CD4-positive, alpha-beta memory T cell (primary cell): Measurements from ENCODE around the gene ABCC10. TPM values are rescaled to one million over a fixed set of nuclear protein-coding genes. Genes with fewer than 3 reads are reported as not detected.
A peak's percentile ranks its signal among the peaks of the same experiment; 100 is the strongest.

Experiments
- CTCF ChIA-PET: fragments of 350-600 bp; sonication (Branson Sonifier 250); formaldehyde crosslinking; loops from one replicate; lab custom pipeline; 2021; ENCODE audit warnings: inconsistent platforms; ENCODE audit not compliant: partially characterized antibody; lab: Charles Lee
- POLR2A ChIA-PET: fragments of 350-600 bp; sonication (Branson Sonifier 250); formaldehyde crosslinking; loops from one replicate; lab custom pipeline; 2021; ENCODE audit not compliant: partially characterized antibody; lab: Charles Lee
- DNase-seq, 5 donors: peaks; one replicate each; pipeline versions ENCODE4 v3.0.0 to v3.0.0-alpha.2; 2020 to 2022; ENCODE audit warnings: mixed read lengths in 1 of 5
- H3K27ac ChIP-seq: one replicate; pipeline ENCODE4 v1.7.0; 2013; ENCODE audit warnings: low read depth, low read length
- H3K27me3 ChIP-seq: 2 replicates; pipeline ENCODE4 v1.7.0; 2013; ENCODE audit warnings: mild to moderate bottlenecking, low read length, moderate library complexity; ENCODE audit not compliant: insufficient read depth
- H3K36me3 ChIP-seq: 2 replicates; pipeline ENCODE4 v1.7.0; 2013; ENCODE audit warnings: mild to moderate bottlenecking, low read length, moderate library complexity; ENCODE audit not compliant: insufficient read depth
- H3K4me1 ChIP-seq: 2 replicates; pipeline ENCODE4 v1.7.0; 2013; ENCODE audit warnings: mild to moderate bottlenecking, low read length, moderate library complexity; ENCODE audit not compliant: insufficient read depth
- H3K4me3 ChIP-seq, 2 donors: one replicate each; pipeline ENCODE4 v1.7.0; 2013; ENCODE audit warnings: low read length in 2 of 2, mild to moderate bottlenecking in 1 of 2
- H3K9me3 ChIP-seq, 2 donors: one replicate each; pipeline ENCODE4 v1.7.0; 2013; ENCODE audit warnings: low read length in 2 of 2, control low read depth in 1 of 2; ENCODE audit not compliant: control insufficient read depth in 1 of 2
- H3K27ac Mint-ChIP-seq, 7 donors: one replicate each; pipeline ENCODE4 v1.8.0; 2020 to 2021; ENCODE audit warnings: mixed read lengths in 7 of 7, mild to moderate bottlenecking in 6 of 7, inconsistent platforms in 3 of 7, moderate library complexity in 3 of 7
- H3K27me3 Mint-ChIP-seq, 2 donors: one replicate each; pipeline ENCODE4 v1.8.0; 2020 to 2021; ENCODE audit warnings: mixed read lengths in 2 of 2
- H3K36me3 Mint-ChIP-seq, 2 donors: one replicate each; pipeline ENCODE4 v1.8.0; 2020 to 2021; ENCODE audit warnings: mixed read lengths in 2 of 2, inconsistent platforms in 1 of 2, mild to moderate bottlenecking in 1 of 2
- H3K4me1 Mint-ChIP-seq, 4 donors: one replicate each; pipeline ENCODE4 v1.8.0; 2020 to 2021; ENCODE audit warnings: mixed read lengths in 4 of 4, mild to moderate bottlenecking in 1 of 4
- H3K4me3 Mint-ChIP-seq, 8 donors: one replicate each; pipeline ENCODE4 v1.8.0; 2020 to 2021; ENCODE audit warnings: mixed read lengths in 8 of 8, mild to moderate bottlenecking in 7 of 8, moderate library complexity in 6 of 8, inconsistent platforms in 3 of 8
- H3K9me3 Mint-ChIP-seq, 8 donors: one replicate each; pipeline ENCODE4 v1.8.0; 2020 to 2021; ENCODE audit warnings: mixed read lengths in 8 of 8, mild to moderate bottlenecking in 5 of 8, inconsistent platforms in 3 of 8, moderate library complexity in 1 of 8
- intact Hi-C: fragments of 100-400 bp; cut with micrococcal nuclease; formaldehyde crosslinking; loops from one replicate; pipeline ENCODE4 v1.15.1; 2023
- polyA plus RNA-seq, 2 donors: library from polyadenylated mRNA; unstranded; fragments of 300-500 nt; fragmentation: Illumina TruSeq; gene quantifications; one replicate each; pipeline ENCODE4 v1.2.3, GENCODE V29; 2021
- total RNA-seq, 2 experiments: library from RNA; stranded (reverse); gene quantifications; one replicate each; pipeline ENCODE4 v1.2.3, GENCODE V29; 2021

Gene ABCC10
- total and polyA plus RNA-seq, 4 experiments from 2014 or later, result 11.4 to 80.0 (median 47.4) TPM

- peak overlapping the region; percentile 45 to 69 for H3K4me3 ChIP-seq
- intact Hi-C loops, result no loop called here
Observed at GRCh38 chr6:43478008-43478372, 50.6 kb downstream of the ABCC10 start.

DNA sequence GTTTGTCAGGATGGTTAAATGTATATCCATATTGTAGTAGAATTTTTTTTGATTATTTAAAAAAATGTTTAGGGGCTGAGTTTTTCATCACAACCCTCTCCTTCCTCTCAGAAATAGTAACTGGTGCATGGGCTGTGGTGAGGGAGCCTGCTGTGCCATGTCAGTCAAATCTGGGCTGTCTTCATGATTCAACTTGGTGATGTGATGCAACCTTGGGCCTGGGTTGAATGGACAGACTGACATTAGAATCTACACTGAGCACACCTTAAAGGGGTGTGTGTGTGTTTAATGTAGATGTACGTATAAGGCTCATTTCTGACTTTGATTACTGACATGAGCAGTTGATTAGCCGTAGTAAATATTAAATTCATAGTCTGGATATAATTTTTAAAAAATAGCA lies 53.7 kb downstream of the ABCC10 start:
- no peaks in the 10 kb centered on the region for H3K9me3 Mint-ChIP-seq
- ChIA-PET POLR2A (no interaction called here), CTCF (interaction anchor here (0.9 to 3.1 kb wide), 3 partner anchors 14 to 29 kb away, joined by 3 to 22 read pairs (median 4); no protein-coding TSS in a partner anchor)
- H3K36me3 Mint-ChIP-seq, result peaks cover 0 to 17% of the 10 kb centered on the region in 2 donors
- no peaks in the 10 kb centered on the region for H3K27me3 Mint-ChIP-seq
- H3K4me3 ChIP-seq, result no peak overlapping the region
- H3K4me3 Mint-ChIP-seq, result no peak overlapping the region
- no peaks in the 10 kb centered on the region for H3K36me3 ChIP-seq
- H3K27me3 ChIP-seq, result no peaks in the 10 kb centered on the region
- H3K4me1 ChIP-seq, result peaks cover 28% of the 10 kb centered on the region
- peak overlapping the region in 2 of 7 donors; percentile 32 to 60 for H3K27ac Mint-ChIP-seq
- no peak for DNase-seq
- intact Hi-C loops, result loop anchor here (1.0 kb wide), 1 partner anchor 9 kb away; no protein-coding TSS in a partner anchor
- H3K27ac ChIP-seq, result no peak overlapping the region
- no peaks in the 10 kb centered on the region for H3K9me3 ChIP-seq
- H3K4me1 Mint-ChIP-seq, result peaks cover 42 to 59% (median 51%) of the 10 kb centered on the region in 4 donors

More at GRCh38 chr6:43478008-43478372, 50.6 kb downstream of the ABCC10 start:
- Histone ChIP-seq H3K9me3 (no peaks in the 10 kb centered on the region), H3K36me3 (no peaks in the 10 kb centered on the region), H3K4me1 (peaks cover 28% of the 10 kb centered on the region), H3K27ac (peak overlapping the region; percentile 97), H3K27me3 (no peaks in the 10 kb centered on the region)
- H3K36me3 Mint-ChIP-seq, result peaks cover 0 to 13% of the 10 kb centered on the region in 2 donors
- peaks cover 40 to 49% (median 43%) of the 10 kb centered on the region in 4 donors for H3K4me1 Mint-ChIP-seq
- H3K27ac Mint-ChIP-seq, result peak overlapping the region; percentile 89 to 99 (median 97)
- peak in 4 of 5 donors; percentile 10 to 49 (median 16) for DNase-seq
- no peaks in the 10 kb centered on the region for H3K27me3 Mint-ChIP-seq
- ChIA-PET CTCF (interaction anchor here (0.8 to 1.8 kb wide), 6 partner anchors 9 to 169 kb away, joined by 3 to 11 read pairs (median 3); partner anchors contain the start of gene CRIP3), POLR2A (interaction anchor here (0.8 to 3.5 kb wide), 10 partner anchors 14 to 914 kb away, joined by 3 to 33 read pairs (median 6); partner anchors contain the start of genes ABCC10, DLK2, DNPH1 and UBR2)
- H3K4me3 Mint-ChIP-seq, result peak overlapping the region; percentile 85 to 97 (median 92)
- H3K9me3 Mint-ChIP-seq, result no peaks in the 10 kb centered on the region

- Mint-ChIP-seq H3K36me3 (peaks cover 0 to 19% of the 10 kb centered on the region in 2 donors), H3K4me1 (peaks cover 42 to 56% (median 48%) of the 10 kb centered on the region in 4 donors)
Observed at GRCh38 chr6:43481591-43482236, 54.4 kb downstream of the ABCC10 start.

GRCh38 chr6:43488667-43489276 lies 61.4 kb downstream of the ABCC10 start:
- H3K9me3 Mint-ChIP-seq, result peaks cover 0 to 2% (median 0%) of the 10 kb centered on the region in 8 donors
- H3K36me3 Mint-ChIP-seq, result peaks cover 4 to 20% of the 10 kb centered on the region in 2 donors
- DNase-seq, result no peak
- Histone ChIP-seq H3K4me3 (no peak overlapping the region), H3K4me1 (peaks cover 8% of the 10 kb centered on the region), H3K27ac (no peak overlapping the region), H3K27me3 (no peaks in the 10 kb centered on the region), H3K9me3 (no peaks in the 10 kb centered on the region), H3K36me3 (no peaks in the 10 kb centered on the region)
- peaks cover 10 to 33% (median 16%) of the 10 kb centered on the region in 4 donors for H3K4me1 Mint-ChIP-seq
- H3K27me3 Mint-ChIP-seq, result no peaks in the 10 kb centered on the region
- CTCF ChIA-PET, result interaction anchor here (1.0 to 9.1 kb wide), 3 partner anchors 9 to 36 kb away, joined by 3 to 108 read pairs (median 3); no protein-coding TSS in a partner anchor
- peak overlapping the region in 2 of 7 donors; percentile 17 to 68 for H3K27ac Mint-ChIP-seq
- intact Hi-C loops, result no loop called here
- H3K4me3 Mint-ChIP-seq, result no peak overlapping the region
- POLR2A ChIA-PET, result no interaction called here

More at GRCh38 chr6:43481591-43482236, 54.4 kb downstream of the ABCC10 start:
- H3K36me3 ChIP-seq, result no peaks in the 10 kb centered on the region
- H3K27ac ChIP-seq, result no peak overlapping the region
- no peak for DNase-seq
- H3K9me3 ChIP-seq, result no peaks in the 10 kb centered on the region
- intact Hi-C loops, result loop anchor here (1.0 kb wide), 1 partner anchor 9 kb away; no protein-coding TSS in a partner anchor
- no peak overlapping the region for H3K4me3 ChIP-seq
- no peak overlapping the region for H3K4me3 Mint-ChIP-seq
- H3K27me3 Mint-ChIP-seq, result no peaks in the 10 kb centered on the region
- H3K27ac Mint-ChIP-seq, result peak overlapping the region in 1 of 7 donors; percentile 26
- ChIA-PET CTCF (interaction anchor here (0.9 kb wide), 1 partner anchor 13 kb away, joined by 4 read pairs; no protein-coding TSS in a partner anchor), POLR2A (no interaction called here)
- no peaks in the 10 kb centered on the region for H3K9me3 Mint-ChIP-seq
- peaks cover 25% of the 10 kb centered on the region for H3K4me1 ChIP-seq
- H3K27me3 ChIP-seq, result no peaks in the 10 kb centered on the region

GRCh38 chr6:43489277-43490072 lies 62.1 kb downstream of the ABCC10 start:
- Mint-ChIP-seq H3K27ac (peak overlapping the region in 3 of 7 donors; percentile 22 to 68 (median 60)), H3K36me3 (peaks cover 4 to 22% of the 10 kb centered on the region in 2 donors), H3K4me1 (peaks cover 17 to 39% (median 21%) of the 10 kb centered on the region in 4 donors), H3K27me3 (no peaks in the 10 kb centered on the region), H3K9me3 (peaks cover 0 to 2% (median 0%) of the 10 kb centered on the region in 8 donors), H3K4me3 (no peak overlapping the region)
- ChIA-PET CTCF (interaction anchor here (1.0 to 9.1 kb wide), 3 partner anchors 9 to 37 kb away, joined by 3 to 108 read pairs (median 3); no protein-coding TSS in a partner anchor), POLR2A (no interaction called here)
- Histone ChIP-seq H3K27ac (no peak overlapping the region), H3K27me3 (no peaks in the 10 kb centered on the region), H3K4me1 (peaks cover 15% of the 10 kb centered on the region), H3K4me3 (no peak overlapping the region), H3K9me3 (no peaks in the 10 kb centered on the region), H3K36me3 (no peaks in the 10 kb centered on the region)
- DNase-seq, result no peak
- intact Hi-C loops, result loop anchor here (1.0 kb wide), 1 partner anchor 8 kb away; no protein-coding TSS in a partner anchor

- intact Hi-C loops, result loop anchor here (1.0 kb wide), 1 partner anchor 9 kb away; no protein-coding TSS in a partner anchor
- ChIA-PET CTCF (interaction anchor here (0.6 to 9.1 kb wide), 2 partner anchors 14 to 83 kb away, joined by 3 to 108 read pairs; no protein-coding TSS in a partner anchor), POLR2A (no interaction called here)
- Mint-ChIP-seq H3K27ac (peak overlapping the region in 1 of 7 donors; percentile 48), H3K4me3 (no peak overlapping the region), H3K36me3 (peaks cover 4 to 21% of the 10 kb centered on the region in 2 donors), H3K27me3 (no peaks in the 10 kb centered on the region), H3K9me3 (peaks cover 0 to 2% (median 0%) of the 10 kb centered on the region in 8 donors), H3K4me1 (peaks cover 25 to 40% (median 27%) of the 10 kb centered on the region in 4 donors)
- Histone ChIP-seq H3K27ac (no peak overlapping the region), H3K27me3 (no peaks in the 10 kb centered on the region), H3K9me3 (no peaks in the 10 kb centered on the region), H3K4me3 (no peak overlapping the region), H3K4me1 (peaks cover 25% of the 10 kb centered on the region), H3K36me3 (no peaks in the 10 kb centered on the region)
- no peak for DNase-seq
Observed at GRCh38 chr6:43490523-43490939, 63.2 kb downstream of the ABCC10 start.
